K562 (cell line): Measurements from ENCODE around the gene MEIKIN. TPM values are rescaled to one million over a fixed set of nuclear protein-coding genes. Genes with fewer than 3 reads are reported as not detected.

Source experiments
- ATAC-seq: fragments of 200-7000 bp; cut with Tn5 transposase; 3 replicates; pipeline ENCODE4 v1.9.1; 2020; ENCODE audit warnings: moderate library complexity
- BruUV-seq: library from RNA; stranded (reverse); fragments of 400-500 nt; replicated peaks from 2 replicates; lab custom pipeline; 2021; lab: Mats Ljungman, UMichigan
- CTCF ChIA-PET: fragments of 300-600 bp; formaldehyde crosslinking; extraction: SDS; loops from one replicate; lab custom pipeline; 2021; ENCODE audit warnings: low intra/inter-chr PET ratio; lab: Yijun Ruan, JAX
- POLR2A ChIA-PET: fragments of 300-600, 350-650 bp; sonication (Branson Sonifier 250); formaldehyde crosslinking; extraction: SDS; loops from one replicate; lab custom pipeline; 2021; ENCODE audit warnings: antibody characterized with exemption, inconsistent platforms; lab: Yijun Ruan, JAX
- DNase-seq, 4 experiments: peaks; one replicate each; pipeline versions ENCODE4 v3.0.0 to v3.0.0-alpha.2; 2011 to 2018; ENCODE audit warnings: low spot score in 3 of 4, mixed read lengths in 3 of 4; ENCODE audit errors: extremely low read depth in 1 of 4
- FAIRE-seq: peaks from 2 replicates; lab custom pipeline; 2011; peaks lifted over from hg19 to GRCh38; lab: Jason Lieb, UNC
- H2AFZ ChIP-seq: 2 replicates; pipeline ENCODE4 v1.6.0; 2011; ENCODE audit warnings: low read depth, low read length, control low read depth, inconsistent platforms
- H3K27ac ChIP-seq: fragments of 200-600 bp; 3 replicates; pipeline ENCODE4 v1.8.0; 2011; ENCODE audit warnings: low read depth, mild to moderate bottlenecking, control low read depth, inconsistent platforms, low read length, moderate library complexity, mixed read lengths; ENCODE audit errors: extremely low read depth
- H3K27me3 ChIP-seq, 2 experiments: fragments of 300-600 bp in 1 of 2; 2 replicates in 1 of 2; 3 replicates in 1 of 2; pipeline versions ENCODE4 v1.6.0 to v1.8.0; 2011; ENCODE audit warnings: inconsistent platforms in 2 of 2, low read length in 2 of 2, mild to moderate bottlenecking in 1 of 2, mixed read lengths in 1 of 2, moderate library complexity in 1 of 2; ENCODE audit not compliant: control insufficient read depth in 2 of 2, insufficient read depth in 2 of 2
- H3K36me3 ChIP-seq: fragments of 300-600 bp; 3 replicates; pipeline ENCODE4 v1.8.0; 2011; ENCODE audit warnings: mild to moderate bottlenecking, low read length, inconsistent platforms; ENCODE audit not compliant: control insufficient read depth, insufficient read depth
- H3K4me1 ChIP-seq, 2 experiments: fragments of 200-600 bp in 1 of 2; replicated peaks in 1 of 2; 2 replicates in 1 of 2; 3 replicates in 1 of 2; pipeline versions ENCODE4 v1.5.1 to v1.8.0; 2011; ENCODE audit warnings: inconsistent platforms in 2 of 2, low read length in 2 of 2, mild to moderate bottlenecking in 1 of 2, mixed read lengths in 1 of 2, moderate library complexity in 1 of 2; ENCODE audit not compliant: control insufficient read depth in 2 of 2, insufficient read depth in 2 of 2
- H3K4me2 ChIP-seq: 2 replicates; pipeline ENCODE4 v1.6.1; 2011; ENCODE audit warnings: low read length, control low read depth, inconsistent platforms, mixed read lengths; ENCODE audit not compliant: insufficient read depth
- H3K4me3 ChIP-seq: fragments of 200-600 bp; sonication (generic), shearing (Covaris generic); 2 replicates; pipeline ENCODE4 v1.5.1; 2016; ENCODE audit warnings: control low read depth, inconsistent platforms
- H3K79me2 ChIP-seq: fragments of 200-600 bp; 3 replicates; pipeline ENCODE4 v1.8.0; 2011; ENCODE audit warnings: low read length, inconsistent platforms; ENCODE audit not compliant: control insufficient read depth, insufficient read depth
- H3K9ac ChIP-seq, 2 experiments: 2 replicates each; pipeline versions ENCODE4 v1.6.0 to v1.6.1; 2011; ENCODE audit warnings: low read depth in 2 of 2, low read length in 2 of 2, control low read depth in 1 of 2, inconsistent platforms in 1 of 2, mild to moderate bottlenecking in 1 of 2, mixed read lengths in 1 of 2; ENCODE audit not compliant: insufficient read depth in 1 of 2
- H3K9me1 ChIP-seq: one replicate; pipeline ENCODE4 v1.6.0; 2011; ENCODE audit warnings: inconsistent platforms, mild to moderate bottlenecking, low read length, moderate library complexity; ENCODE audit not compliant: control insufficient read depth, insufficient read depth
- H3K9me3 ChIP-seq: replicated peaks from 2 replicates; pipeline ENCODE4 v1.5.1; 2011; ENCODE audit warnings: low read depth, low read length, inconsistent platforms; ENCODE audit not compliant: control insufficient read depth, insufficient read depth
- H4K20me1 ChIP-seq: replicated peaks from 2 replicates; pipeline ENCODE4 v1.6.1; 2011; ENCODE audit warnings: low read length, inconsistent platforms, mixed read lengths; ENCODE audit not compliant: control insufficient read depth, insufficient read depth
- CBX2 ChIP-seq: fragments of 200-600 bp; sonication (generic); IDR thresholded peaks from one replicate; pipeline ENCODE4 v1.6.1; 2012; ENCODE audit warnings: mild to moderate bottlenecking, low read length, inconsistent platforms; ENCODE audit not compliant: insufficient read depth, poor library complexity, severe bottlenecking
- CHD2 ChIP-seq: IDR thresholded peaks from 2 replicates; pipeline ENCODE4 v1.6.1; 2011; ENCODE audit warnings: low read depth, low read length
- ETS2 ChIP-seq: IDR thresholded peaks from 2 replicates; pipeline ENCODE4 v1.6.1; 2016; ENCODE audit warnings: borderline replicate concordance, missing genetic modification characterization, mild to moderate bottlenecking, moderate library complexity, missing compliant biosample characterization; ENCODE audit not compliant: poor library complexity, severe bottlenecking
- MAFK ChIP-seq: IDR thresholded peaks from 2 replicates; pipeline ENCODE4 v1.6.1; 2011; ENCODE audit warnings: low read length, improper control_type of control experiment
- MAZ ChIP-seq, 2 experiments: fragments of 450-650 bp in 1 of 2; sonication (generic) in 1 of 2; formaldehyde crosslinking; IDR thresholded peaks in 1 of 2; conservative IDR thresholded peaks in 1 of 2; 2 replicates each; pipeline versions ENCODE4 v1.4.0 to v1.5.0; 2020; ENCODE audit warnings: mild to moderate bottlenecking in 1 of 2, missing genetic modification reagents in 1 of 2
- SMARCE1 ChIP-seq: fragments of 450-650 bp; IDR thresholded peaks from 2 replicates; pipeline ENCODE4 v1.7.1; 2016; ENCODE audit warnings: mild to moderate bottlenecking
- ZBTB33 ChIP-seq: sonication (generic); formaldehyde crosslinking; IDR thresholded peaks from 2 replicates; pipeline ENCODE4 v1.8.1; 2023; ENCODE audit warnings: mild to moderate bottlenecking, missing genetic modification reagents
- ZNF316 ChIP-seq: fragments of 450-650 bp; IDR thresholded peaks from 2 replicates; pipeline ENCODE4 v1.6.1; 2016
- whole genome bisulfite sequencing: fragments of 100-300 bp; shearing (Covaris generic); methylation state at CpG from one replicate; pipeline ENCODE4 v1.1.6; 2016; ENCODE audit warnings: low coverage, mixed read lengths; ENCODE audit not compliant: insufficient coverage; ENCODE audit errors: missing lambda C conversion rate; 5-methylcytosine and 5-hydroxymethylcytosine counted together
- in situ Hi-C: fragments of 300-500 bp; cut with MboI; formaldehyde crosslinking; loops from 4 replicates; pipeline ENCODE4 v1.15.0; 2018; ENCODE audit warnings: inconsistent platforms, mixed read lengths
- intact Hi-C: fragments of 100-400 bp; cut with micrococcal nuclease; formaldehyde crosslinking; loops from 2 replicates; pipeline ENCODE4 v1.14.2; 2022
- polyA plus RNA-seq, 8 experiments: library from polyadenylated mRNA; depleted of rRNA in 4 of 8; stranded (reverse) in 5 of 8; unstranded in 3 of 8; fragments of >200 nt; fragmentation: Nextera tagmentation in 2 of 8; fragmentation: Illumina TruSeq in 1 of 8; extraction: Ambion mirVana in 2 of 8; extraction: Trizol in 1 of 8; gene quantifications; 2 replicates each; pipeline versions ENCODE4 v1.2.1 to v1.2.3, GENCODE V29; 2011 to 2014; ENCODE audit warnings: inconsistent platforms in 1 of 8, missing spikeins in 1 of 8
- total RNA-seq, 7 experiments: library from RNA; depleted of rRNA in 6 of 7; stranded (reverse); fragments of >200 nt in 6 of 7; fragmentation: Illumina TruSeq in 2 of 7; extraction: Trizol in 2 of 7; gene quantifications; 2 replicates each; pipeline versions ENCODE4 v1.2.1 to v1.2.3, GENCODE V29; 2011 to 2021; ENCODE audit warnings: low replicate concordance in 1 of 7
- TF ChIP-seq, protein P1 (sequence below): fragments of 250-450 bp; sonication (Bioruptor Pico); IDR thresholded peaks from 2 replicates; pipeline ENCODE4 v1.5.0; 2021; ENCODE audit warnings: mild to moderate bottlenecking, moderate library complexity

MEIKIN gene
- total and polyA plus RNA-seq, 9 of the 15 experiments (the other 6 are each of a cell fraction or from before 2014, with no cell fraction given): 0.18 TPM; not detected in 8

DNA sequence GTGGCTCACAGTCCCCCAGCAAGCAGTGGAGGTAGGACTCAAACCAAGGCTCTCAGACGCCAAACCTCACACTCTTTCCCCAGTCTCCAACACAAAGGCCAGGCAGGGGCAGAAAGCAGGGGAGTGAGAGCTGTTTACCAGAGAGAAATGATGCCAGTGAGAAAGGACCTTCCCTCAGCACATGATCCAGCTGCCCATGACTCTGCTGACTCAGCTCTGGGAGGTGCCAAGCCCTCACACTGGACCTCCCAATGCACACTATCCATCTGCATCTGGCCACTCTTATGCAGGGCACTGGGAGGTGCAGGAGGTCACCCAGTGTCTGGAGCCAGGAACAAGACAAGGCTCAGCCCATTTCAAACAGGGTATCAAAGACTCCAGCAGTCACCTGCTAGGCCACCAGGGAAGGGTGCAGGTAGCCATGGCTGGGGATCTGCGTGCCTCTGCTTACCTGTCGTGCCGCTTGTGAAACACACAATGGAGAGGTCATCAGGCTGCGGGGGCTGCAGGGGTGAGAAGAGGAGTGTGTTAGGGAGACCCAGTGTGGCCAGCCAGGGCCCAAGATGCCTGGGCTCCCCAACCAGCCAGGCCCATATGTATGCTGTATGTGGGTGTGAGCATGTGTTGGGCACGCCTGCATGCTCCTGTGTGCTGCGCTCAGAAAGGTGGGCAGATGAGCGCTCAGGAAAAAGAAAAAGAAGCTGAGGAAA lies 39.6 kb upstream of the MEIKIN start:
- BruUV-seq: no TSS peak
- no peak overlapping the region for H3K4me2 ChIP-seq
- CTCF ChIA-PET: no interaction called here
- no peaks in the 10 kb centered on the region; a peak in 2 of 5 replicates for H3K4me1 ChIP-seq
- TF ChIP-seq ZNF316 (peak; percentile 35; the same call in 1 of the 2 replicates), MAFK (peak; percentile 29; the same call in 1 of the 2 replicates), CBX2 (no peak)
- no peaks in the 10 kb centered on the region for H4K20me1 ChIP-seq
- H2AFZ ChIP-seq: no peak overlapping the region
- intact Hi-C loops (no loop called here), in situ Hi-C loops (no loop called here)
- no peaks in the 10 kb centered on the region for H3K9me3 ChIP-seq
- FAIRE-seq (no peak), DNase-seq (no peak), ATAC-seq (no peak)
- no peak overlapping the region for H3K9ac ChIP-seq
- POLR2A ChIA-PET: no interaction called here
- peaks cover 0 to 9% of the 10 kb centered on the region in 2 experiments; a peak in 1 of 5 replicates for H3K27me3 ChIP-seq
- no peaks in the 10 kb centered on the region for H3K36me3 ChIP-seq
- no peak overlapping the region for H3K4me3 ChIP-seq
- no peaks in the 10 kb centered on the region for H3K79me2 ChIP-seq
- H3K27ac ChIP-seq: no peak overlapping the region
- H3K9me1 ChIP-seq: no peaks in the 10 kb centered on the region
- 30% methylated on average over 8 of the region's 8 CpGs for WGBS

GRCh38 chr5:131983244-131983771 lies 37.8 kb upstream of the MEIKIN start:
- POLR2A ChIA-PET: interaction anchor here (1.7 kb wide), 1 partner anchor 13 kb away, joined by 5 read pairs; no protein-coding TSS in a partner anchor
- Histone ChIP-seq H3K27me3 (peaks cover 0 to 9% of the 10 kb centered on the region in 2 experiments; a peak in 1 of 5 replicates), H3K9ac (no peak overlapping the region), H2AFZ (no peak overlapping the region), H3K9me1 (no peaks in the 10 kb centered on the region), H3K4me1 (no peaks in the 10 kb centered on the region), H4K20me1 (no peaks in the 10 kb centered on the region), H3K79me2 (no peaks in the 10 kb centered on the region), H3K9me3 (no peaks in the 10 kb centered on the region), H3K27ac (no peak overlapping the region), H3K4me3 (no peak overlapping the region), H3K4me2 (no peak overlapping the region), H3K36me3 (no peaks in the 10 kb centered on the region)
- in situ Hi-C loops: no loop called here
- WGBS: 0% methylated on average over 2 of the region's 2 CpGs
- ATAC-seq (no peak), DNase-seq (no peak), FAIRE-seq (no peak)
- CTCF ChIA-PET: no interaction called here
- no TSS peak for BruUV-seq
- intact Hi-C loops: no loop called here
- TF ChIP-seq ZBTB33 (no peak), MAZ (CRISPR knock-in tag; conservative IDR thresholded peaks at IDR 0.05 in 1 of 2, IDR thresholded peaks at IDR 0.05 in 1 of 2) (no peak), ETS2 (no peak), CHD2 (no peak), SMARCE1 (no peak)
- TF ChIP-seq, protein P1, sequence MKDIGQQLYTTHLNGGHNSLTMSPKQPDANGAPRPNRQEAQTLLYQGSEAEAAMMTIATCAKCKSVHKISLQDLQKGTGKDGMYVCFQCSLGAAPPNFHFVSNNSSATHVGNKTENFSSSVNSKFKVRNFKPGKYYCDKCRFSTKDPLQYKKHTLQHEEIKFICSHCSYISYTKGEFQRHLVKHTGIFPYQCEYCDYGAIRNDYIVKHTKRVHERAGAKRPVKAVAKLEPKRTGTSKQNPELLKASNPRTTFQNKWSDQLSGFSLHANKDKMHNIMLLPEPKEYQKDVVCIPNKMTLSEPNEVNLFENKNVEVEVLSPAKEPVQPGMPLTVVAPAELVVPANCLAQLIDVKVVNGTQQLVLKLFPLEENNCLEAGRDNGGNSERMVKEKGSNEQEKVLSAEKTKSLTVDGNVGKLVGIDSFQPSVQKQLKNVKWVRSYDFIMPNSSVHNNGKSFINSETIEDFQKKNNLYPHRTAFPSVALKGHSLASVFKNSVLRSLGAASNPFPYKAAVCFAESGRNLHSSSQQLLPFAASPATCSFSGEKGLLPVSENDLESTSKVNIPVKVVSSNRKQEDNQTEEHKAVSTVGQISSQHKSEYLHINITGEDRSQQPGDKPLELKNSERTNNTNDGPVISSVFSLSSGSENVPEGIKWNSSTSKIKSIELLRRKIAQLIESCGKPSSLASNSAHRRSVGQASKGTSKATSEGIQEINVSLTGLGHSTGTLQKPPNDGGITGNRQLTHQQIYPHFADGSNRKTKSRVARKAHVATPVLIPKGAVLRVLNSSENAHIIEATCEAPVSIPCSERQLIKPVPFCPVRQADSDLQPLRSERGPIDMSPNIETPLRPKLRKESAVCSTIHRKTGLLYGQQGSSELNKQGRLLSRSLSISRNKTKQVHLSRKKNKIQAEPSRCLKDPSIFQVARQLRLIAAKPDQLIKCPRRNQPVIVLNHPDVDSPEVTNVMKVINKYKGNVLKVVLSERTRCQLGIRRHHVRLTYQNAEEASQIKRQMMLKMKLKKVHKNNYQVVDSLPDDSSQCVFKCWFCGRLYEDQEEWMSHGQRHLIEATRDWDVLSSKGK: no peak
